WTC11 (cell line): ENCODE data around the gene EIF2S3.

ENCODE experiments used
- NFYB ChIP-seq: sonication (generic); formaldehyde crosslinking; conservative IDR thresholded peaks from 2 replicates; pipeline ENCODE4 v1.8.0; 2022; ENCODE audit warnings: low read depth, missing genetic modification reagents
- NR2C2 ChIP-seq: sonication (generic); formaldehyde crosslinking; IDR thresholded peaks from 2 replicates; pipeline ENCODE4 v1.8.0; 2022; ENCODE audit warnings: mild to moderate bottlenecking, missing genetic modification reagents
- NR3C1 ChIP-seq: sonication (generic); formaldehyde crosslinking; conservative IDR thresholded peaks from 2 replicates; pipeline ENCODE4 v1.8.1; 2023; ENCODE audit warnings: low read depth, mild to moderate bottlenecking, missing genetic modification reagents
- TCF7 ChIP-seq: sonication (generic); formaldehyde crosslinking; IDR thresholded peaks from 2 replicates; pipeline ENCODE4 v1.8.0; 2022; ENCODE audit warnings: mild to moderate bottlenecking, low read depth, missing genetic modification reagents, moderate library complexity
- TEAD1 ChIP-seq: sonication (generic); formaldehyde crosslinking; IDR thresholded peaks from 2 replicates; pipeline ENCODE4 v1.8.0; 2022; ENCODE audit warnings: mild to moderate bottlenecking, missing genetic modification reagents
- TF ChIP-seq, protein P1 (sequence below): fragments of 200-600 bp; IDR thresholded peaks from 2 replicates; pipeline ENCODE4 v1.8.0; 2022; ENCODE audit warnings: antibody characterized with exemption
- TF ChIP-seq, protein P2 (sequence below): sonication (generic); formaldehyde crosslinking; IDR thresholded peaks from 2 replicates; pipeline ENCODE4 v1.8.1; 2023; ENCODE audit warnings: mild to moderate bottlenecking, missing genetic modification reagents, moderate library complexity
- TF ChIP-seq, protein P3 (sequence below): sonication (generic); formaldehyde crosslinking; IDR thresholded peaks from 2 replicates; pipeline ENCODE4 v1.8.0; 2022; ENCODE audit warnings: mild to moderate bottlenecking, missing genetic modification reagents
- TF ChIP-seq, protein P4 (sequence below): sonication (generic); formaldehyde crosslinking; IDR thresholded peaks from 2 replicates; pipeline ENCODE4 v1.8.0; 2022; ENCODE audit warnings: mild to moderate bottlenecking, missing genetic modification reagents
- TF ChIP-seq, protein P5 (sequence below): sonication (generic); formaldehyde crosslinking; IDR thresholded peaks from 2 replicates; pipeline ENCODE4 v1.8.1; 2022; ENCODE audit warnings: low read depth, missing genetic modification reagents, borderline replicate concordance
- TF ChIP-seq, protein P6 (sequence below): sonication (generic); formaldehyde crosslinking; IDR thresholded peaks from 2 replicates; pipeline ENCODE4 v1.8.1; 2023; ENCODE audit warnings: mild to moderate bottlenecking, moderate library complexity, missing genetic modification reagents

DNA sequence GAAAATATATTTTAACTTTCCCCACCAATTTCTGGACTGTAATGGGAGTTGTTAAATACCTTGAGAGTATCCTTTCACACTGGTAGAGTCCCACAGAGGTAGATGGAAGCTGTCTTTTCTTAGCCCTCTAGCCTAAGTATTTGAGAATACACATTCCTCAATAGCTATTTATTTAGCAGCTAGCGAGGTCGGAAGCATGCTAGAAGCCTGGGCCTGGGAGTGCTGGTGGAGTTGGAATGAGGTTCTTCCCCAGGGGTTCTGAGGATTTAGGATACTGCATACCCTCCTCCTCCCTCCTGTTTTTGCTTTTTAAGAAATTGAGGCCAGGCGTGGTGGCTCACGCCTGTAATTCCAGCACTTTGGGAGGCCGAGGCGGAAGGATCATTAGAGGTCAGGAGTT lies 26.8 kb upstream of the EIF2S3 start:
- TF ChIP-seq, protein P1, sequence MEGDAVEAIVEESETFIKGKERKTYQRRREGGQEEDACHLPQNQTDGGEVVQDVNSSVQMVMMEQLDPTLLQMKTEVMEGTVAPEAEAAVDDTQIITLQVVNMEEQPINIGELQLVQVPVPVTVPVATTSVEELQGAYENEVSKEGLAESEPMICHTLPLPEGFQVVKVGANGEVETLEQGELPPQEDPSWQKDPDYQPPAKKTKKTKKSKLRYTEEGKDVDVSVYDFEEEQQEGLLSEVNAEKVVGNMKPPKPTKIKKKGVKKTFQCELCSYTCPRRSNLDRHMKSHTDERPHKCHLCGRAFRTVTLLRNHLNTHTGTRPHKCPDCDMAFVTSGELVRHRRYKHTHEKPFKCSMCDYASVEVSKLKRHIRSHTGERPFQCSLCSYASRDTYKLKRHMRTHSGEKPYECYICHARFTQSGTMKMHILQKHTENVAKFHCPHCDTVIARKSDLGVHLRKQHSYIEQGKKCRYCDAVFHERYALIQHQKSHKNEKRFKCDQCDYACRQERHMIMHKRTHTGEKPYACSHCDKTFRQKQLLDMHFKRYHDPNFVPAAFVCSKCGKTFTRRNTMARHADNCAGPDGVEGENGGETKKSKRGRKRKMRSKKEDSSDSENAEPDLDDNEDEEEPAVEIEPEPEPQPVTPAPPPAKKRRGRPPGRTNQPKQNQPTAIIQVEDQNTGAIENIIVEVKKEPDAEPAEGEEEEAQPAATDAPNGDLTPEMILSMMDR = no peak
- TF ChIP-seq, protein P2, sequence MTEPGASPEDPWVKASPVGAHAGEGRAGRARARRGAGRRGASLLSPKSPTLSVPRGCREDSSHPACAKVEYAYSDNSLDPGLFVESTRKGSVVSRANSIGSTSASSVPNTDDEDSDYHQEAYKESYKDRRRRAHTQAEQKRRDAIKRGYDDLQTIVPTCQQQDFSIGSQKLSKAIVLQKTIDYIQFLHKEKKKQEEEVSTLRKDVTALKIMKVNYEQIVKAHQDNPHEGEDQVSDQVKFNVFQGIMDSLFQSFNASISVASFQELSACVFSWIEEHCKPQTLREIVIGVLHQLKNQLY (CRISPR knock-in tag) = no peak
- TF ChIP-seq NFYB (no peak), TCF7 (CRISPR knock-in tag) (no peak), TEAD1 (CRISPR knock-in tag) (no peak), NR2C2 (no peak), NR3C1 (CRISPR knock-in tag) (no peak)
- TF ChIP-seq, protein P3, sequence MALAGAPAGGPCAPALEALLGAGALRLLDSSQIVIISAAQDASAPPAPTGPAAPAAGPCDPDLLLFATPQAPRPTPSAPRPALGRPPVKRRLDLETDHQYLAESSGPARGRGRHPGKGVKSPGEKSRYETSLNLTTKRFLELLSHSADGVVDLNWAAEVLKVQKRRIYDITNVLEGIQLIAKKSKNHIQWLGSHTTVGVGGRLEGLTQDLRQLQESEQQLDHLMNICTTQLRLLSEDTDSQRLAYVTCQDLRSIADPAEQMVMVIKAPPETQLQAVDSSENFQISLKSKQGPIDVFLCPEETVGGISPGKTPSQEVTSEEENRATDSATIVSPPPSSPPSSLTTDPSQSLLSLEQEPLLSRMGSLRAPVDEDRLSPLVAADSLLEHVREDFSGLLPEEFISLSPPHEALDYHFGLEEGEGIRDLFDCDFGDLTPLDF (CRISPR knock-in tag) = no peak
- TF ChIP-seq, protein P4, sequence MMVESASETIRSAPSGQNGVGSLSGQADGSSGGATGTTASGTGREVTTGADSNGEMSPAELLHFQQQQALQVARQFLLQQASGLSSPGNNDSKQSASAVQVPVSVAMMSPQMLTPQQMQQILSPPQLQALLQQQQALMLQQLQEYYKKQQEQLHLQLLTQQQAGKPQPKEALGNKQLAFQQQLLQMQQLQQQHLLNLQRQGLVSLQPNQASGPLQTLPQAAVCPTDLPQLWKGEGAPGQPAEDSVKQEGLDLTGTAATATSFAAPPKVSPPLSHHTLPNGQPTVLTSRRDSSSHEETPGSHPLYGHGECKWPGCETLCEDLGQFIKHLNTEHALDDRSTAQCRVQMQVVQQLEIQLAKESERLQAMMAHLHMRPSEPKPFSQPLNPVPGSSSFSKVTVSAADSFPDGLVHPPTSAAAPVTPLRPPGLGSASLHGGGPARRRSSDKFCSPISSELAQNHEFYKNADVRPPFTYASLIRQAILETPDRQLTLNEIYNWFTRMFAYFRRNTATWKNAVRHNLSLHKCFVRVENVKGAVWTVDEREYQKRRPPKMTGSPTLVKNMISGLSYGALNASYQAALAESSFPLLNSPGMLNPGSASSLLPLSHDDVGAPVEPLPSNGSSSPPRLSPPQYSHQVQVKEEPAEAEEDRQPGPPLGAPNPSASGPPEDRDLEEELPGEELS (CRISPR knock-in tag) = no peak
- TF ChIP-seq, protein P5, sequence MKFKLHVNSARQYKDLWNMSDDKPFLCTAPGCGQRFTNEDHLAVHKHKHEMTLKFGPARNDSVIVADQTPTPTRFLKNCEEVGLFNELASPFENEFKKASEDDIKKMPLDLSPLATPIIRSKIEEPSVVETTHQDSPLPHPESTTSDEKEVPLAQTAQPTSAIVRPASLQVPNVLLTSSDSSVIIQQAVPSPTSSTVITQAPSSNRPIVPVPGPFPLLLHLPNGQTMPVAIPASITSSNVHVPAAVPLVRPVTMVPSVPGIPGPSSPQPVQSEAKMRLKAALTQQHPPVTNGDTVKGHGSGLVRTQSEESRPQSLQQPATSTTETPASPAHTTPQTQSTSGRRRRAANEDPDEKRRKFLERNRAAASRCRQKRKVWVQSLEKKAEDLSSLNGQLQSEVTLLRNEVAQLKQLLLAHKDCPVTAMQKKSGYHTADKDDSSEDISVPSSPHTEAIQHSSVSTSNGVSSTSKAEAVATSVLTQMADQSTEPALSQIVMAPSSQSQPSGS (CRISPR knock-in tag) = no peak
- TF ChIP-seq, protein P6, sequence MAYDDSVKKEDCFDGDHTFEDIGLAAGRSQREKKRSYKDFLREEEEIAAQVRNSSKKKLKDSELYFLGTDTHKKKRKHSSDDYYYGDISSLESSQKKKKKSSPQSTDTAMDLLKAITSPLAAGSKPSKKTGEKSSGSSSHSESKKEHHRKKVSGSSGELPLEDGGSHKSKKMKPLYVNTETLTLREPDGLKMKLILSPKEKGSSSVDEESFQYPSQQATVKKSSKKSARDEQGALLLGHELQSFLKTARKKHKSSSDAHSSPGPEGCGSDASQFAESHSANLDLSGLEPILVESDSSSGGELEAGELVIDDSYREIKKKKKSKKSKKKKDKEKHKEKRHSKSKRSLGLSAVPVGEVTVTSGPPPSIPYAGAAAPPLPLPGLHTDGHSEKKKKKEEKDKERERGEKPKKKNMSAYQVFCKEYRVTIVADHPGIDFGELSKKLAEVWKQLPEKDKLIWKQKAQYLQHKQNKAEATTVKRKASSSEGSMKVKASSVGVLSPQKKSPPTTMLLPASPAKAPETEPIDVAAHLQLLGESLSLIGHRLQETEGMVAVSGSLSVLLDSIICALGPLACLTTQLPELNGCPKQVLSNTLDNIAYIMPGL = no peak
